ENCODE results near the gene THOC6. TPM values are rescaled to one million over a fixed set of nuclear protein-coding genes. Genes with fewer than 3 reads are reported as not detected.
A peak's percentile ranks its signal among the peaks of the same experiment; 100 is the strongest.

THOC6 gene
- total RNA-seq (2014; rRNA removed; shearing (Covaris generic)), result 56.9 and 64.6 TPM in 2 replicates
- polyA plus RNA-seq (2015; cell fraction: cytosol; rRNA removed), result 50.7 TPM in 2 replicates
- polyA plus RNA-seq (2015; cell fraction: nucleus; rRNA removed), result 78.9 and 88.3 TPM in 2 replicates

DNA sequence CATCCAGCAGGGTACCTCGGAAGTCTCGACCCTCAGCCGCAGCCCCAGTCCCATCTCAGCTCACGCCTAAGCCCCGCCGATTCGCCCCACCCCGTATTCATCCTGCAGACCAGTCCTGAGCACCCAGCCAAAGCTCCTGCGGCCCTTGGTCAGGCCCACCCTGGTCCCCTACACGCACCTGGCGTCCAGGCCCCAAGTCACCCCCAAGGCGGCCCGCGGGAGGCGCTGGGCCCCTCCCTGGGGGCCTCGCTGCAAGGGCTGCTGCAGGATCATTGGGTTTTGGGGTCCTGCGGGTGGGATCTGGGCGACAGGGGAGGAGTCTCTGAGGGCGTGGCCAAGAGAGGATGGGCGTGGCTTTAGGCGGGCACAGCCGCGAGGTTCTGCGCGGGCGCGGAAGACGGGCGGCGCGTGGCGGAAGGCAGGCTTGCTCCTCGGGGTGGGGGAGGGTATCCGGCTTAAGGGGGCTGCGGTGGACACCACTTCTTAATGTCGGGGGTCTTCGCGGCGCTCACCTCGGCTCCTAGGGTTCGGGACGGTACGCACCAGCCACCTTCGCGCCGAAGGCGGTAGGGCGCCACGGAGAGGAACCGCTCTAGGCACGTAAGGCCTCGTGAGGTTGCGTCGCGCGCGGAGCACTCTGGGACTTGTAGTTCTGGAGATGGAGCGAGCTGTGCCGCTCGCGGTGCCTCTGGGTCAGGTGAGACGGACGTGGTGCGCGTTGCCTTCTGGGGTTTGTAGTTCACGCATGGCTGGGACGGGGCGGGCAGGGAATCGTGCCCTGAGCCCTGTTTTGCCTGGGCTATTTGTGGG, at the start of gene THOC6, which contains the start of gene HCFC1R1:
Gene THOC6 (plus strand): TSS at position 367 of the 810 bp plus-strand sequence. CDS start 292 bp downstream, at position 659.
Gene HCFC1R1 (minus strand): TSS at position 274 of the 810 bp plus-strand sequence. CDS start 1 bp downstream, at position 273.
- DNase-seq (ENCODE audit: low read depth), result peak; percentile 97

DNA sequence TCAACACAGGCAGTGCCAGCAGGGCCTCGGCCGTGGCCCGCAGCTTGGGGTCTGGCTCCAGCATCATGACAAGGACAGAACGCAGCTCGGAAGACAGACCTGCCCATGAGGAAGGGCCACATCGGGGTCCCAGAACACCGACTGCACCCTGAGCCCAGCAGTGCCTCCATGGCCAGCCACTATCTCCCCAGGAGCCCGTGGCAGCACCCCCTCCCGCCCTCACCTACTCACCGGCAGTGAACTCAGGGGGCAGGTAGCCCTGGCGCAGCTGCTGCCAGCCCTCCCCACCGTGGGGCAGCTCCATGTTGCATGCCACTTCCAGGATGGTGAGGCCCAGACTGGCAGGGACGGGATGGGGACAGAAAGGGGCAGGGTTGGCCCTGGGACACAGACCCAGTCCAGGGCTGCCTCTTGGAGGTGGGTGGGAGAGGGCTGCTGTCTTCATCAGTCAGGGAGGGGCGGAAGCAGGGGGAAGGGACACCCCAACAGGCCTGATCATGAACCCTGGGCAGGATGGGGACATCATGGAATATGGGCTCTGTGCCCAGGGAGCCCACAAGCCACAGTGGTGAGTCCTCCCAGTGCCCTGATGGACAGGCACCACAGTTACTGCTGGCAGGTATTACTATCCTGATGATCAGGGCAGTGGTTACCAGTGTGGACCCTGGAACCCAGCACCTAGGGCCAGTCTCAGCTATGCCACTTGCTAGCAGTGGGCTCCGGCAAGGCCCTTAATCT, 49.3 kb upstream of the THOC6 start:
- DNase-seq (ENCODE audit: low read depth), result no peak

DNA sequence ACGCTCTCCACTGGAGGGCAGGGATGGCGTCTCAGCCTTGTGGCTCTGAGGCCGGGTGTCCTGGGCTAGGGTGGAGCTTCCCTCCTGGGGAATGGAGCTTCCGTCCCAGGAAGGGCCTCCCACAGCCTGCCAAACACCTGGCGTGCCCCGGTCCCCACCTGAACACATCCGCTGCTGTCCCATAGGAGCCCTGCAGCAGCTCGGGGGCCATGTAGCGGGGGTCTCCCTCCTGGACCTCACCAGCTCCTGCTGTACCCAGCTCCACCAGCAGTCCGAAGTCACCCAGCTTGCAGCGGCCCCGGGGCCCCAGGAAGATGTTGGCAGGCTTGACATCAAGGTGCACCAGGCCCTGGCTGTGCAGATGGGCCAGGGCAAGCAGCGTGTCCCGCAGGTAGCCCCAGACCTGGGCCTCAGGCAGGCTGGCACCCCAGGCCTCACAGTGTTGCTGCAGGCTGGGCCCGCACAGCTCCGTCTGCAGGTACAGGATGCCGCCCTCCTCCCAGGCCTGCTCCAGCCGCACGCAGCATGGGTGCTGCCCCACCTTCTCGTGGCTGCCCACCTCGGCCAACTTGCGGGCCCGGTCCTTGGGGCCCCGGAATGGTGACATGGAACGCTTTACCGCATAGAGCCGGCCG, 48.6 kb upstream of the THOC6 start:
- no peak for DNase-seq (ENCODE audit: low read depth)

DNA sequence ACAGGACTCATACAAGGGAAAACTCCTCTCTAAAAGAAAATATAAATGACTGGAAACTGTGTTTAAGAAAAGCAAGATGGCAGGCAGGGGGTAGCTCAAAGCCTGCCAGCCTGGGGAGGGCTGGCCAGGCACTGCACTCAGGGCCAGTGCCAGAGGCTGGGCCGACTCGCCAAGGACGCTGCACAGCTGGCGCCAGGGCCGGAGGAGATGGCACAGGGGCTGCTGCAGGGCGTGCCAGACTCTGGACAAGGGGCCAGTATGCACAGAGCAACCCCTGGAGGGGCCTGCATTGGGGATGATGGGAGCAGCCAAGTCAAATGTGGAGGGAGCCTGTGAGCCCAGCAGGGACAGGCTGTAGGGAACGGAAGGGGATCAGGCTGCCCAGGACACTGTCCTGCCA, 47.6 kb upstream of the THOC6 start:
- DNase-seq (ENCODE audit: low read depth), result no peak

DNA sequence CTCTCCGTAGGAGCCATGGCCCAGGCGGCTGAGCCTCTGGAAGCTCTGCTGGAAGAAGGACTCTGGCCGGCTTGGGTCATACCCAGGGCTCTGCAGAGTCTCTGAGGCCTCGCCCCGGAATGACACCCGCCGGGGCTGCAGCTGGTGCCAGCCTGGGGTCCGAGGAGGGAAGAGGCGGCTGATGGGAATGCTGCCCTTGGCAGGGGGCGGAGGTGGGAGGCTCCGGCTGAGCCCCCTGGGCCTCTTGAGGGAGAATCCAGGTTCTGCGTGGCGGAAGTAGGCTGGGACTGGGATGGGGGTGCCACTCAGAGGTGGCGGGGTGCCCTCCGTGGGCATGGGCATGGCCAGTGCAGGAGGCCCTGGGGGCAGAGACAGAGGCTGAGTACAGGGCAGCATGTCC, 47.2 kb upstream of the THOC6 start:
- no peak for DNase-seq (ENCODE audit: low read depth)

DNA sequence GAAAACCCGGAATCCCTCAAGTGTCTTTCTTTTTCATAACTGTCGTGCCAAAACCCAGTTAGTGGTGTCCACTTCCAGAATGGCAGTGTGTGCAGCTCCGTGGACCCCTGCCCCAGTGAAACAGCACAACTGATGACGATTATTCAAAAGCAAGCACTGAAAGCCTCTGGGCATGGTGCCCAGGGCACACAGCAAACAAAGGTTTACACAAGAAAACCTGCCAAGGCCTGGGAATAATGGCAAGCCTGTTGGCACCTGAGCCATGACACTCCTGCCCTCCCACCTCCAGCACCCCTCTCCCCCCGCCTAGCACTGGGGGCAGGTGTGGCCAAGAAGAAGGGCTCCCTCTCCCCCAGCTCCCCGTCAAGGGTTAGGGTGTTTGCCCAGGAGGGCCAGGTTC, 46.4 kb upstream of the THOC6 start:
- DNase-seq (ENCODE audit: low read depth), result no peak

DNA sequence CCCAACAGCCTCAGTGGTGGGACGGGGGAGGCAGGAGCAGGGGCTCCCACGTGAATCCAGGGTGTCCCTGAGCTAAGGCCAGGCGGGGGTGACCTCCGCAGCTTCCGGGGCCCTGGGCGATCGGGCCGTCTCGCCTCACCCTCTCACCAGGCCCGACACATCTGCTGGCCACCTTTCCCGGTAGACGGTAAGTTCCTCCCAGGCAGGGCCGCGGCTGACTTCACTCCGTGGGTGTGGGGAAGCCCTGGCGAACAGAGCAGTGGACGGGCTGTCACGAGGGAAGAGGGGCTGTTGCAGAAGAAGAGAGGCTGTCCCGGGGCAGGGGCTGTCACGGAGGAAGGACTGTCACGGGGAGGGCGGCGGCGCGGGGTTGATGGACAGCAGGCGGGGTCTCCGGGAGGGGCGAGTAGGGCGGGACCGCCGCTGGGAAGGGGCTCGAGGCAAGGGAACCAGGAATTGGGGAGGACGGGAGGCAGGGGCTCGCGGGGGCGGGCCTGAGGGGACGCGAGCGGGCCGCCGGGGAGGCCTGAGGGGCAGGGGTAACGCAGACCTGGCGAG, 44.1 kb upstream of the THOC6 start:
- DNase-seq (ENCODE audit: low read depth), result no peak

DNA sequence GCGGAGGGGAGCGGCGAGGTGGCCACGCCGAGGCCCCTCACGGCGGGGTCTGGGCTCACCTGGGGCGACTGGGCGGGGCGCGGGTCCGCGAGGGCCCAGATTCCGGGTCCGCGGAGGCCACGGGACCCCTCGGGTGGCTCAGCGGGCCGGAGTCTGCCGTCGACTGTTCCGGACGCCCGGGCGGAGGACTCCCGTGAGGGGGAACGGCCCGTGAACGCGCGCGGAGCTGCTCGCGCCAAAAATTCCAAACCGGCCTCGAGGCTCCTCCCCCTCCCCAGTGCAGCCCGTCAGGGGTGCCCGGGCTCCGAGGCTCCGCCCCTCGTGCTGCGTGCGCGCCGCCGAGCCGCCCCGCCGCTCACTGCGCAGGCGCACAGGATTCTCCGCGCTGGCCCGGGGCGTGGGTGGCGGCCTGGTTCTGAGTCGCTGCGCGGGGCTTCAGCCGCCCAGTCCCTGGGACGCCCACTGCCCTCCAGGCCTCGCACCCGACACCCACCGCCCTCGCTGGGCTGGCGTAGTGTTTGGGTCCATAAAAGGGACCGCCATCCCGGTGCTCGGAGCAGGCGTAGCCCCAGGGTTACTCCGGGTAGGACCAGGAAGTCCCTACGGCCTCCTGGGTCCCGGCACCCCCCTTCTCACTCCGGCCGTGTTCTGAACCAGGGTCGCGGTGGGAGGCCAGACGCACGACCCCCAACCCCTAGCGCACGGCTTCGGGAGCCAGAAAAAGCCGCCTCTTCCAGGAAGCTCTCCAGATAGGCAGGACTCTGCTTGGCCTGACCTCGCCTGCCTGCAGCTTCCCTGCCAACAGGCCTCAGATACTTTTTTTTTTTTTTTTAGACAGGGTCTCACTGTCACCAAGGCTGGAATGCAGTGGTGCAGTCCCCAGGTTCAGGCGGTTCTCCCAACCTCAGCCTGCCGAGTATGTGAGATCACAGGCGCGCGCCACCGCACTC, 43.3 kb upstream of the THOC6 start, which contains the start of gene PKMYT1:
Gene PKMYT1 (minus strand): TSS at position 220 of the 950 bp plus-strand sequence. CDS start 789 bp downstream, outside the sequence.
- DNase-seq (ENCODE audit: low read depth), result peak; percentile 82

DNA sequence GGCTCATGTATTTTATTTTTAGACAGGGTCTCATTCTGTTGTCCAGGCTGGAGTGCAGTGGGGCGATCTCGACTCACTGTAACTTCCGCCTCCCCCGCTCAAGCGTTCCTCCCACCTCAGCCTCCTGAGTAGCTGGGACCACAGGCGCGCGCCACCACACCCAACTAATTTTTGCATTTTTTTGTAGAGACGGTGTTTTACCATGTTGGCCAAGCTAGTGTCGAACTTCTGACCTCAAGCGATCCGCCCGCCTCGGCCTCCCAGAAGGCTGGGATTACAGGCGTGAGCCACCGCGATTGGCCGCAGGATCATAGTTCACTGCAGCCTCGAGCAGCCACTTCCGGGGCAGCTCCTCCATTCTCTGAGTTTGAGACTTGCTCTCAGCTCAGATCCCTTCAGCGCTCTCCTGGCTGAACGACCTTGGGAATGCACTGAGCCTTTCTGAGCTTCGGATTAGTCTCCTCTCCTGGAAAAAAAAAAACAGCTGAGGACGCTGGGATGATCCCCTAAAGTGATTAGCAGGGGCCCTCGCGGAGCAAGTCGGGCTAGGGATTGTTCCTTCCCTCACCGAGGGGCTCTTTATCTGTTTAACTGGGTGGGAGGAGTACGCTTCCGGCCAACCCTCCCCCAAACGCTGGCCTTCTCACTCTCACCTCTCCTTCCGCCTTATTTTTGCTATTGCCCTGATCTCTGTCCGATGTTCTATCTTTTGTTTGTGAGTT, 42.5 kb upstream of the THOC6 start:
- DNase-seq (ENCODE audit: low read depth), result no peak

DNA sequence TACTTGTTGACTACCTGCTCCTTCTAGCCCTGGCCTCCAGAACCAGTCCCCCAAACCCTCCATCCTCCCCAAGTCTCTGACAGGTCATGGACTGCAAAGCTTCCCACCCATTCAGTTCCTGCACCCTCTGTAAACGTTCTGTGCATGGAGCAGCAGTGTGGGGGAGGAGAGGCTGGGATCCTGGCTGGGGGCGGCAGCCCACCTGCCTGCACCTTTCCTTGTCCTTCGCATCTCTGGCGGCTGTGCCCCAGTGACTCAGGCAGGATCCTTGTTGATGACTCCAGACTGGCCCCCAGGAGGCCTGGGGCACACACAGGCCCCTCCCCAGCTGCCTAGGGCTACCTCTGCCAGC, 42.0 kb upstream of the THOC6 start:
- DNase-seq (ENCODE audit: low read depth), result no peak

DNA sequence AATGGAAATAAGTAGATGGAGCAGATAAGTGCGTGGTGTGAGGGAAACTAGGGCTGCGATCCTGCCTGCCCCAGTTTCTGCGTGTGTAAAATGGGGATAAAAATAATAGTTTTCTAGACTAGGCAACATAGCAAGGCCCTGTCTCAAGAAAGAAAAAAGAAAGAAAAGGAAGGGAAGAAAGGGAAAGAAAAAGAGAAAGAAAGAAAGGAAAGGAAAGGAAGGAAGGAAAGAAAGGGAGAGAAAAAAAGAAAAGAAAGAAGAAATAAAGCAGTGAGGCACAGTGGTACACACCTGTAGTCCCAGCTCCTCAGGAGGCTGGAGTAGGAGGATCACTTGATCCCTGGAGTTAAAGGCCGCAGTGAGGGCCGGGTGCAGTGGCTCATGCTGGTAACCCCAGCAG, 41.4 kb upstream of the THOC6 start:
- DNase-seq (ENCODE audit: low read depth), result no peak

DNA sequence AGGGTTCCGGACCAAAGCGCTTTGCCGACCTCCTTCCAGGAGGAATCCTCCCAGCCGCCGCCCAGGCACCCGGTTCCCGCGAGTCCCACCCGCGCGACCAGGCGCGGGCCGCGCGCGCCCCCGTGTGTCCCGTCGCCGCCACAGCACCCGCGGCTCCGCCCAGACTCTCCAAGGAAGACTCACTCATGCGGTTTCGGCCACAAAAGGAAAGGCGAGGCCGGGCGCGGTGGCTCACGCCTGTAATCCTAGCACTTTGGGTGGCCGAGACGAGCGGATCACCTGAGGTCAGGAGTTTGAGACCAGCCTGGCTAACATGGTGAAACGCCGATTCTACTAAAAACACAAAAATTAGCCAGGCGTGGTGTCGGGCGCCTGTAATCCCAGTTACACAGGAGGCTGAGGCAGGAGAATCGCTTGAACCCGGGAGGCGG, 40.1 kb upstream of the THOC6 start:
- DNase-seq (ENCODE audit: low read depth), result peak; percentile 88

DNA sequence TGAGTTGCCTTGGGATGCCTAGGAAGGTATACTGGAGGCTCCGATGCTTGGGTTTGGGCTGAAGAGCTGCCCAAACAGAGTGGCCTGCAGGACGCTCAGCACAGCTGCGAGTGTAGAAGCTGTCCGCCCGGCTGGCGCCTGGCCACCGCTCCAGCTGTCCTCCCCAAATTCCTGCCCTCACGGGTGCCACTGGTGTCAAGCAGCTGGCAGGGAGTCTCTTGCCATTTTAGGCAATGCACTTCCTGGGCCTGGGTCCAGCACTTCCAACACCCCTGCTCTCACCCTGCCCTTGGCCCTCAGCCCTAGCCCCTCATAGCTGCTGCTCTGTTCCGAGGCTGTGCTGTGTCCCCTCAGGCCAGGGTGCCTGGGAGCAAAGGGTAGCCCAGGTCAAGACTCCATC, 38.4 kb upstream of the THOC6 start:
- DNase-seq (ENCODE audit: low read depth), result no peak

DNA sequence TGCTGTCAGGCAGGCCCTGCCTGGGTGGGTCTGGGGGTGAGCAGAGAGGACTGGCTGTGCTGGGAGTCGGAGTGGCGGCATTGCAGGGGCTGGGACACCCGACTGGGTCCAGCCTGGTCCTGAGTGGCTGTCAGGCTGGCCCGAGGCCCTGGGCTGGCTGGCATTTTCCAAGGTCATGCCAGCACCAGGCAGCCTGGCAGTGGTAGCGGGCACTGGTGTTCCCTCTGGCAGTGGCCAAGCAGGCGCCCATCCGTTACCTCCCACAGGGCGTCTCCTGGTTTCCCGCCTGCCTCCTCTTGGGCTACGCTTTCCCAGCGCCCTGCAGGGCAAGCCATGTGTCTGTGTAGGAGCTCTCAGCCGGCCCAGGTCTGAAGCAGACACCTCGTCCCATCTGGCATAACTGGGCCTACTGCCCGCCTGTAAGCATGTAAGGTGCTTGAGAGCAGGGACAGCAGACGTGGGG, 37.9 kb upstream of the THOC6 start:
- no peak for DNase-seq (ENCODE audit: low read depth)

DNA sequence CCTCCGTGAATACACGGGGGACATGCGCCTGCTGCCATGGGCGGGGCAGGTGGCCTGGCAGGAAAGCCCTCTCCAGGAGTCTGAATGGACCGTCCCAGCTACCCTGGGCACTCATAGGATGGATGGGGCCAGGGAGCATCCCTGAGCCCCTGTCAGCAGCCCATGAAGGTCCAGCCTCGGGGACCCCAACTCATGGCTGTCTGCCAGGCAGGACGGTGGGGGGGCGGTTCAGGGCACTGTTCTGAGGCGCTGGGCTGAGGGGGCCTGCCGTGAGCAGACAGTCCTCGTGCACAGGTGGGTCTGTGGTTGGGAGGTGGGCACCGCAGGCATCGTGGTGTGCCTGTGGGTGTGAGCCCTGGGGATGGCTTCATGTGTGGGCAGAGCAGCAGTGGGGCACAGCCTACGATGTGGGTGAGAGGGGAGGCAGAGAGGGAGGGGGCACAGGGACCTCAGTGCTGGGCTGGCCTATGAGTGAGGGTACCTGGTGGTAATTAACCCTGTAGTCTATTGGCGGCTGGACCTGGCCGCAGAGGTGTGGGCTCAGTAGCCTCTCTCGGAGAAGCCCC, 37.1 kb upstream of the THOC6 start:
- no peak for DNase-seq (ENCODE audit: low read depth)

DNA sequence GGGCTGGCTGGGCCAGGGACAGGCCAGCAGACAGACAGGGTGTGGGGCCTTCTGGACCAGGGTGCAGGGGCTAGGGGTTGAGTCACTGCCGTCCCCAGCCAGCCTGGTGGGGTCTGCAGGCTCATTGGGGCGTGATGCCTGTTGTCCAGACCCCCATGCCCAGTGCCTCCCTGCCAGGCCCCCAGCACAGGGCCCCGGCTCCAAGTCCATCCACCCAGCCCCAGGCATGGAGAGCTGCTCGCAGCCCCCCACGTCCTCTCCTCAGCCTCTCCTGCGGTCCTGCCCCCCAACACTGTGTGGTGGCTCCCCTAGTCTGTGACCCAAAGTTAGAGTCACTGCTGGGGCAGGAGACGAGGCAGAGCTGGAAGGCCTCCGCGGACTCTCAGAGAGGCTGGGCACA, 36.5 kb upstream of the THOC6 start:
- DNase-seq (ENCODE audit: low read depth), result no peak

DNA sequence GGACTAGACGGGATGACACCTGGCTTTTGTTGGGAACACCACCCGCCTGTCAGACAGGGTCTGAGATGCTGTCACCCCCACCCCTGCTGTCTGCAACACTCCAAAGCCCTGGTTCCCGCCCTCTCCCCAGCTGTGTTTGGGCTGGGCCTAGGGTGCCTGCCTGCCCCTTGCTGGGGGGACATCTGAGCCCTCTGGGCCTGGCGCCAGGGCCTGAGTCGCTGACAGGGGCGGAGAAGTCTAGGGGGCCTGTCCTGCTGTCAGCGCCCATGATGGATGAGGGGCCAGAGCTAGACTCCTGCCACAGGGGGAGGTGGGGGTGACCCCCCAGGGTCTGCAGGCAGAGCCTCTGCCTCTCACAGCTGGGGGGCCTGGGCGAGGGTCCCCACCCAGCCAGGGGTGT, 36.0 kb upstream of the THOC6 start:
- DNase-seq (ENCODE audit: low read depth), result no peak

DNA sequence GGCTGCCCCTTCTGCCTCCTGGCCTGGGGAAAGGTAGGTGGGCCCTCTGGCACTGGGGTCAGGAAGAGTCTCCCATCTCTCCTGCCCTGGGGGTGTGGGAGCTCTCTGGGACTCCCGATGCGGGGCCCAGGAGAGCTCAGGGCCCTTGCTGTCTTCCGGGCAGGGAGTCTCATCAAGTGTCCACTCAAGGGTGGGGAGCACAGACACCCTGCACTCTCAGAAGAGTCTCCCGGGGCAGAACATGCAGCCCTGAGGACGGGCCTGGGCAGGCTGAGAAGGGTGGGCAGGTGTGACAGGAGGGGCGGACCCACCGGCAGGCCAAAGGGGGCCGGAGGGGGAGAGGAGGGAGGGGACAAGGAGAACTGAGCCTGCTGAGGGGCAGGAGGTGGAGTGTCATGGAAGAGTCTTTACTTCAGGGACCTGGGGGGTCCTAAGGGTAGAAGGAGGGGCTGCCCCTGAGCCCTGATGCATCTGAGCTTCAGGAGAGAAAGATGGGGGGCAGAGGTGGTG, 35.2 kb upstream of the THOC6 start:
- no peak for DNase-seq (ENCODE audit: low read depth)

DNA sequence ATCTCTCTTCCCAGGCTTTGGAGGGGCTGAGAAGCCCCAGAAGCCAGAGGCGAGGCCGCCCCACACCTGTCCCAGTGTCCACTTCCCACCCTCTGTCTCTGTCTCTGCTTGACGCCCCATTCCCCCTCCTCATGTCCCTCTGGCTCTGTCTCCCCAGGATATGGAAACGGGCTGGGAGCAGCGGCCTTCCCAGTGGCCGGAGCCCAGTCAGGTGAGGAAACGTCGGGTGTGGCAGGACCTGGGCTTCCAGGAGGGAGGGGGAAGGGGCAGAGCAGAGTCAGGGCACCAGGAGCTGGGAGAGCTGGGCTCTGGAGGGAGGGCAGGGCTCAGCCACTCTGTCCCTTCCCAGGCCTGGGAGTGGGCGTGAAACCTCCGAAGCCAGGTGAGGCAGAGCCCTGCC, 32.9 kb upstream of the THOC6 start:
- DNase-seq (ENCODE audit: low read depth), result no peak
